GM11168 (cell line): ENCODE data around the gene MTMR12.

Experiments used
- in situ Hi-C: fragments of 300-500 bp; cut with MboI; formaldehyde crosslinking; loops from one replicate; pipeline ENCODE4 v1.12.0; 2022; ENCODE audit warnings: low sequenced_read_pairs; ENCODE audit not compliant: unreplicated experiment

MTMR12 gene

DNA sequence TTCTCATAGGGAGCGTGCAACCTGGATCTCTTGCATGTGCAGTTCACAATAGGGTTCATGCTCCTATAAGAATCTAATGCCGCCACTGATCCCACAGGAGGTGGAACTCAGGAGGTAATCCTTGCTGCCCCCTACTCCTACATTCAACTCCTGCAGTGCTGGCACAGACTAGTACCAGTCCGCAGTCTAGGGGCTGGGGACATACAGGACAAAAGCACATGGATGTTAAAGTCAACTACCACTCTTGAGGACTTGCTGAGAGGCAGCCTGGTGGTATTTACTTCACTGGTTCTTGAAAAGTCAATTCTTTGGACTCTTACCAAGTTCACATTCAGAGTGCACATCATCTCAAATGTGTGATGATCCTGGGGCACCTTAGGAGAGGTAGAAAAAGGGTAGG is 33.0 kb downstream of the MTMR12 start:
- in situ Hi-C loops: no loop called here

DNA sequence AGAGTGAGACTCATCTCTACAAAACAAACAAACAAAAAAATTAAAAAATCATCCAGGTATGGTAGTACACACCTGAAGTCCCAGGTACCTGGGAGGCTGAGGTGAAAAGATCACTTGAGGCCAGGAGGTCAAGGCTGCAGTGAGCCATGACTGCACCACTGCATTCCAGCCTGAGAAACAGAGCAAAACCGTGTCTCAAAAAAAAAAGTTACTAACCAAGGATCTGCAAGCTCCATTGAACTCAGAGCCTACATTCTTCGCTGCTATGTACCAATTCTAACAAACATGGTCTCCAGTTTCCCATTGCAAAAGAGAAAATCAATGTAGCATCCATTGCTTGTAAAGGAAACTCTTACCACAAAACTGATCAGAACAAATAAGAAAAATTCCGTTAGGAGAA is 33.5 kb downstream of the MTMR12 start:
- in situ Hi-C loops: no loop called here

DNA sequence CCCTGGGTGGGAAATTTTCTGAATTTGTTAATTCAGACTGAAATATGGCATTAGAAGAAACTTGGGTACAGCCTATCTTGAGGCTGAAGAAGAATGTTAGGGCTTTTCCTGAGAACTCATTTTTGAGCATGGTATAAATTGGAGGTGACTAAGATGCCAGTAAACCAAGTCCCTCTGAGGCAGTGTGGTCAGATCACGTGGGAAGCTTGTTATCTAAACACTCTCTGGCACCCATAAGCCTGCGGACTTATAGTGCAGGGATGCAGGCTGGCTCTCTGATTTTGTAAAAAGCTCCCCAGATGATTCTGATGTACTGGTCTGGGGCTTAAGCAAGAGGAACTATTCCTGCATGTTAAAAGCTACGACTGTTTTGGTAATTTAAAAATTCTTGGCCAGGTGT is 34.3 kb downstream of the MTMR12 start:
- in situ Hi-C loops: no loop called here

DNA sequence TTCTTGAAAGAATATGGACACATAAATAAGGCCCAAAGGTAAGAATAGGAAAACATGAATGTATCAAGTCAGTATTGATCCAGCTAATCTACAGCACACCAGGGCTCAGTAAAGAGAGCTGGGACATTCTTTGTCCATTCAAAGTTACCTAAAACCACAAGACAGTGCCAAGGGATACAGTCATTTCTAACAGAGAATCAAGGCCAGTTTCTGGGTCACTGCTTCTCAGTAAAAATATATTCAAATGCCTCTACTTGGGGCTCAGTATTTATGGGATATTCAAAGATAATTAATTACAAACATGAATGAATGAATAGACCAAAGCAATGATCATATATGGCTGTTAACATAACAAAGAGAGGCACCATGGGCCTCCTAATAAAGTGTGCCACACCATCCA is 34.9 kb downstream of the MTMR12 start:
- in situ Hi-C loops: no loop called here

DNA sequence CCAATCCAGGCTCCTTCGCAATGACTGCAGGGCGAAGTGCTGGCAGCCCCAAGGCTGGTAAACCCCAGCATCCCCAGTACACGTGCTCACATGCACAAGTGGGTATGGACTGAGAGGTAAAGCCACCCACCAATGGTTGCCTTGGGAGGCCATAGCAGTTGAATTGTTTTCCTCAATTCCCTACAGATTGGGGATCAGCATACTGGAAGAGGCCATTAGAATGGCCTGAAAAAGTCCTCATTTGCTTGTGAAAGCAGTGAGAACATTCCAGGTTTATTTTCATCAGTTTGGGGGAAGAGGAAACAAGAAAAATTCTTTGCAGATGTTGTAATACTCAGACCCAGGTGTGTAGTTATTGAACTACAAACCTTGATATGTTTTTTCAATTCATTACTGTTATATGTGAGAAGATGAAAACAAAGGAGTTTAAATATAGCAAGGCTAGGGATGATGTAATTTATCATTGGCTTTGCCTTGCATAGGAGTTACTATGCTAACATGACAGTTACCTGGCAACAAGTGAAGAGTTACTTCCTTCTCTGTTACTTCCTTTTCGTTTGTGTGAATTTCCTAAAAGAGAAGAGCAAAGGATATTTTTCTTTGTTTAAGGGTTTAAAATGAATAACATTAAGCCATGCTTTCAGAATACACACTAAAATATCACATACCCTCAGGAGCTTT is 36.4 kb downstream of the MTMR12 start:
- in situ Hi-C loops: no loop called here

DNA sequence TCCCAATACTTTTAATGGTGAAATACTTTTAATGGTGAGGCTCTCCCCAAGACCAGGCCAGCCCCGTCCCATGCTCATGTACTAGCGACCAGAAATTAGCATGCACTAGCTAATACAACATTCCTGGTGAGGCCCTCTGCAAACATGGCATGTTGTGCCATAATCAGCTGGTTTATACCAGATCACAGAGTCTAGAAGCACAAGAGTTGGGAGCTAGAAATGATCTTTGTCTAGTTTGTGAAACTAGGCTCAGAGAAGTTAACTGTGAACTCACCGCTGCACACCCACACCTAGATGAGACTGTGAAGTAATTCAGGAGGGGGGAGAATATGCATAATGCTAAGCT is 37.4 kb downstream of the MTMR12 start:
- in situ Hi-C loops: no loop called here

DNA sequence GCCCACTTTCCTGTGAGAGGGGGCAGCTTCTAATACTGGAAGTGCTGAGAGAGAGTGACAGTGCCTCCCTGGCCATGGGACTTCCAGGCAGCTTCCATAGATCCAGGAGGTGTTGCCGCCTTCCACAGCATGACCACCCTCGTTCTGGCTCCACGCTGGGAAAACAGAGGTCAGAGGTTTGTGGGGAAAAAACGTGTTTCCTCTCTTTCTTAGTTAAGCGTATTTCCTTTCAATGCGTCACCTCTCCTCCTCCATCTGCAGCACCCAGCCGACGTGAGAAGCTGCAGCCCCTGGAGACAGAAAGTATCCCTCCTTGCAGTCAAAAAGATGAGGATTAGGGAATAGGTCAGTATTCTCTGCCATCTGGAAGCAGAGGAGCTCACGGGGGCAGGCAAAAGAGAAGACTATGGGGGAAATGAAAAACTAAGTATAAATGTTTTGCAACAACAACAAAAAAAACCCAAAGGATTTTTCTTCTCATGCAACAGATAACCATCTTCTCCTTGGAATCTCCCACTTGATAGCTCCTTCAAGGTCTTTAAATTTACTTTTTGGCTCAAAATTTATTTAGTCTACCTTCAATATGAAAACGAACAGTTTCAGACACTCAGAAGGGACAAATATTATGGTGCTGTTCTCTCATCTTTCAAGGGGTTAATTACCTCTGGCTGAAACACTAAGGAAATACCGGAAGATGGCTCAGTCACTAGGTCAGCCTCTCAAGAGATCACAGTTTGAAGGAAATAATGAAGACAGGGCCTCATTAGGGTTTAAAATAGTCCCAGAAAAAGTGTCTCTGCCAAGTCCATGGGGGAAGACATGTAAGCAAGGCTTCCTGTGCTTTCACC is 38.0 kb downstream of the MTMR12 start:
- in situ Hi-C loops: no loop called here

DNA sequence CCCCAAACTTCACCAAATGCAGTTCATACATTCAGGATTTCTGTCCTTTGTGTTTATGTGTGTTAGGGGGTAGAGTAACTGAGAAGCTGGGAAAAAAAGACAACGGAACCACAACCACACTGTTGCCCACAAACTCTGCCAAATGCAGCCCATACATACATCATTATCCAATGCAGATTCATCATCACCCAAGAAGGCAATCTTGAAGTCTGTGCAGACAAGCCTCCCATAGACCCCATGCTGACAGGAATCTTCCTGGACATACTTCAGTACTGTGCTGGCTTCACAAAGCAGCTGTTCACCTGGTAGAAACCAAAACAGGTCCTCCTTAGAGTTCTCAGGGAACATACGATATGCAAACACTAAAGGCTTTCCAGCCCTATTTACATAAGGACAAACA is 38.9 kb downstream of the MTMR12 start:
- in situ Hi-C loops: no loop called here

DNA sequence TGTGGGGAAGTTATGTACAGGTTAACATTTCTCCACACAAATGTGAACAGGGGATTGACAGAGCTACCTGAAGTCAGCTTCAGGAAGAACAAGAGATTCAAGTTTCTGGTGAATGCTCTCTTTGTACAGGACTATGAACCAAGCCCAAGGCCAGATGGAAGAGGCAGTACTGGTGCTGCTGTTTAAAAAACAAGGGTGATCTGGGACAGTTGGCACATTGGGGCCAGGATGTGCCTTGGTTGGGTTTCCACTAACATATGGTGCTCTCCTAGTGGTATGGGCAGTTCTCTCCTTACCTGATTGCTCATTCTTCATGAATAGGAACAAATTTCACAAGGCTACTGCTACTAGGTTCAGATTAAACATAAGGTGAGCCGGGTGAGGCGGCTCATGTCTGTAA is 40.0 kb downstream of the MTMR12 start:
- in situ Hi-C loops: no loop called here

DNA sequence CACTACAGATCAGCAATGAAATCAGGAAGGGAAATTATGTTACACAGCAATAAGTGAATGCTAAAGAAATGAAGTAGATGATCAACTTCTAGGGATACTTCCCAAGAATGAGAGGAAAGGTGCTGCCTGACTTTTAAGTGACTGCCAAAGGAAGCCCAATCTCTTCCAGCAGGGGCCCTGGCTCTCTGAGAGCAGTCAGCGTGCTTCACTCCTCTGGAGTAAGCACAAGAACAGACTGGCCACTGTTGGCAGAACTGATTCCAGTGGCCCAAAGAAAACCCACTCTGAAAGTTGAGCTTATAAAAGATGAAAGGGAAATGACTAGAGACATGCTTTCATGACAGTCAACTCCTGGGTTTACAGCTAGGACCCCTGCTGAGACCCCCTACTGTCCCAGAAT is 41.8 kb downstream of the MTMR12 start:
- in situ Hi-C loops: no loop called here

DNA sequence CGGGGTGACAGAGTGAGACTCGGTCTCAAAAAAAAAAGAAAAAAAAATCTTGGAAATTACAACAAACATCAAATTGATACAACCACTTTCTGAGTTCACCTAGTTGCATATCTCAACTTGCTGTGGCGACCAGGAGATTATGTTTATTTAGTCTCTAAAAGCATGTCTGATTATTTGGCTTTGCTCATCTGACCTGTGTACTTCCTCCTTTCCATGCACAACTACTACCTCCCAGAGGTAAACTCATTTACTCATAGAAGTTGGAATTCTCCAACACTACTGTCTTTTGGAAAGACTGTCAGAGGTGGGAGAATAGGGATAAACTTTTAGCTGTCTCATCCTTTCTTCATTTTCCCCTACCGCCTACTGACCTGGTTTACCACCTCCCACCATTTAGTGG is 42.6 kb downstream of the MTMR12 start:
- in situ Hi-C loops: no loop called here

DNA sequence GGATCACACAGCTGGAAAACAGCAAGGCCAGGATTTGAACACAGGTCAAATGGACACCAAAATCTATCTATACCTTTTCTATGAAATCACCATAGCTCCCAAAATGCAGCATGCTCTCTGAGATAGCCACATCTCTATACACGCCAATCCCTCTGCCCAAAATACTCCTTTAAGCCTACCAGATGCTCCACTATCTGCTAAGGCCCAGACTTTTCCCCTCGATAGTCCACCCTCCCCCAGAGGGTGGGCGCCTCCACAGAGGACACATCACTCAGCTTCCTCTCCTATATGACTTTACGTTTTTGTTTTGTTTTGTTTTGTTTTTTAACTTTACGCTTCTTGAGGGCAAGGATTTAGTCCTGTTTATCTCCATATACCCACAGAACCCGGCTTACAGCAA is 46.8 kb downstream of the MTMR12 start:
- in situ Hi-C loops: no loop called here

DNA sequence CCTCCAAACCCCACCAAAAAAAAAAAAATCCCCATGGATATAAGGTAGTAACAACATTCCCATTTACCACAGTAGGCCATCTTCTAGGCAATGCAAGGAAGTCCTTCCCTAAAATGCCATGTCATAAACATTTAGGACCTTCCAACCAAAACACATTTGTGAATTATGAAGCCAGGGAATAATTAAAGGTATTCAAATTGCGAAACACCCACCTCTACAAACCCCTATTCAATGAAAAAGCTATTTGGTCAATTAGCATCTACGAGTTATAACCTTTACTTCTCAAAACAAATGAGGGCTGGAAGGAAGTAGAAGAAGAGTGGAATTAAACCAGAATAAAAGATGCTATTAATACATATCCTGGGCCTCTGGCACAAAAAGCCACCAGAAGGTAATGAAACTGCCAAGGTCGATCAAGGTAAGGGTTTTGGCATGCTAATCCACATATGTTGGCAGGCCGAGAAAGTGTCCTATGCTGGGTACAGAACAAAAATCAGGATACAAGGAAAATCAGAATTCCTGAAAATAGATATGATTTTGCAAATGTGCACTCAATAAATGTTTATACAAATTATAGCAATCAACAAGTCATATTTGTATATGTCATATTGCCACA is 47.7 kb downstream of the MTMR12 start:
- in situ Hi-C loops: no loop called here

DNA sequence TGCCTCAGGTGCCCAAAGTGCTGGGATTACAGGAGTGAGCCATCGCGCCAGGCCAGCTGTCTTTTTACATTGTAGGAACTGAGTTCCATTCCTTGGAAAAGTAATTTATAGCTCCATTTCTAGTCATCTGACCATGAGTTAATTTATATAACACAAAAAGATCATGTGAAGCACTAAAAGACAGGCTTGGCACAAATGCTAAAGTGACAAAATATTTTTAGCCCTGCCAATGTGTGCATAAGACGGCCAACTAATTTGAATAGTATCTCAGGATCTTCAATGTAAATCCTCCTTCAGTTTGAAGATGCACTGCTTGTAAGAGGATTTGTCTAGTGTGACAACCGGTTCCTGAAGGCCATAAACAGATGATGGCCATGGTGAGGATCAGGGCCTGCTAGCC is 49.1 kb downstream of the MTMR12 start:
- in situ Hi-C loops: no loop called here

DNA sequence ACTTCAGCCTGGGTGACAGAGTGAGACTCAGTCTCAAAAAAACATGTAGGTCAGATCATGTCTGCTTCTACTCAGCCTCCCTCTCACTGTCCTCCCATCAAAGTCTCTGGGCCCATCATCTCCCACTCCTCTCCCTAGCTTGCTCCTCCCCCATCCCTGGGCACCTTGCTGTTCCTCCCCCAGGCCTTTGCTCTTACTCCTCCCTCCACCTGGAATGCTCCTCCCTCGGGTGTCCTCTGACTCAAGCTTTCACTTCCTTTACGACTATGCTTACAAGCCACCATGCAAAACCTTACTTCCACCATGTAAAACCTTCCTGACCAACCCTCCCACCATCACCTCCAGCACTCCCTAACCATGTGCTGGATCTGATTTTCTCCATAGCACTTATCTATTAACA is 51.5 kb downstream of the MTMR12 start:
- in situ Hi-C loops: no loop called here

DNA sequence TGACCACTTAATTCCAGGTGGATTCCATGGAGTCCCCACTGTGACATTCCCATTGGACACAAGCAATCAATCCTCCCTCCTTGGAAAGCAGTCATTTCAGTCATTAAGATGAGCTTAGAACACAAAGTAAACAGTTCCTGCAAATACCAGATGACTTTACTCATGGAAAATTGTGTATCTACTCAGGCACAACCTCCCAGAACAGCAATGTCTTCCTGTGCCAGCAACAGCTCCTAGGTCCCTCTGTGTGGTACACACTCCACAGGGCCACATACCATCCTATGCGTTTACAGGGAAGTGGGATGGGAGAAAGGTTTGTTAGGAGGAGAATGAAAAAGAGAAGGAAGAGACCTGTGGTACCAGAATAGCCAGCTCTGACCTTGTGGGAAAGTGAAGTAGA is 53.7 kb downstream of the MTMR12 start:
- in situ Hi-C loops: no loop called here

DNA sequence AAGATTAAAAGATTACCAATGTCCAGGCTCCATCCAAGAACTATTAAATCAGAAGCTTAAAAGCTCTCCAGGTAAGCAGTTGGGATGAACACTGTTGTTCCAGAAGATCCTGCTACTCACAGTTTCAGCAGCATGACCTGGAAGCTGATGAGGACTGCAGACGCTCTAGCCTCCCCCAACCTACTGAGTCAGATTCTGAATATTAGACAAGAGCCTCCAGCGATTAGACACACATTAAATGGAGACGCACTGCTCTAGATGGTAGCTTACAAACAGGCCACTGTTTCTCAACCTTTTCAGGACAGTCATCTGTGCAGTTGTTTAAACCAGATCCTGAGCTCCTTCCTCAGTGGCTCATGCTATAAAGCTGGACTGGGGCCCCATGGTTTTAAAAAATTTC is 54.3 kb downstream of the MTMR12 start:
- in situ Hi-C loops: no loop called here

DNA sequence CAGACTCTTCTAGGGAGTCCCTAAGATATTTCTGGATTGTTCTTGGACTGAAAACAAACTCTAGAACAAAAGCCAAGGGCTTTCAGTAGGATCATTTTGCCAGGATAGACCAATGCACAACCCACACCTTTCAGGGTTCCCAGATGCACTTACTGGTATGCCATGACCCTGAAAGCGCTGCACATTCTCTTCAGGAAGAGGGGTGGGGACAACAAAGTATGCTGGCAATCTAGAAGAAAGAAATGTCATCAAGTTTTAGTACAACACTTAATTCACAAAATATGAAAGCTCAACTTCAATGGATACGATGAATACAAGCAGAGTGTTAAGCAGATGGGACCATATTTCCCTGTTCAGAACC is 57.2 kb downstream of the MTMR12 start:
- in situ Hi-C loops: no loop called here

DNA sequence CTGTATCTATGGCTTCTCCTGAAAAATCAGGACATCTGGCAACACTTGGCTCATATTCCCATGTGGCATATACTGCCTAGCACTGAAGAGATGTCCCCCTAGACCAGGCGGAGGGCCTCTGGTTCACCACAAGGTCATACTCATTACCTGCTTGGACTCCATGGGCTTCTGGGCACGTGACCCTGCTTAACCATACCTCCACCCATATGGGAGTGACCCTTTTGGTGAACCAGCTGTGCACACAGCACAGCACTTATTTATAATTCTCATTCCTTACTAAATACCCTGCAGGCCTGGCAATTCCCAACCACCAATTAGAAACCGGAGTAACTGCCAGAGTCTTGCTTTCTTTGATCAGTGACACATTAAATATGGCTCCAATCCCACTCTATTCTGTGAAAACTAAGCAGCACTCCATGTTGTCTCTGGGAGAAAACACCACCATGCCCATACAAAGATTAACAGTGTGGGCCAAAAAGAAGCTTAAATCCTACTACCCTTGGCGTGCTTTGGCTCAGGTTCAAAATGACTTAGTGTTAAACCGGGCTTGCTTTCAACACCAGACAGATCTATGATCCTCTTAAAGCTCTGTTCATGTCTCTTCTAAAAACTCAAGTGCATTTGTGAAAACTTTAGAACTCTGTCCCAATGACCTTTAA is 57.7 kb downstream of the MTMR12 start:
- in situ Hi-C loops: no loop called here

DNA sequence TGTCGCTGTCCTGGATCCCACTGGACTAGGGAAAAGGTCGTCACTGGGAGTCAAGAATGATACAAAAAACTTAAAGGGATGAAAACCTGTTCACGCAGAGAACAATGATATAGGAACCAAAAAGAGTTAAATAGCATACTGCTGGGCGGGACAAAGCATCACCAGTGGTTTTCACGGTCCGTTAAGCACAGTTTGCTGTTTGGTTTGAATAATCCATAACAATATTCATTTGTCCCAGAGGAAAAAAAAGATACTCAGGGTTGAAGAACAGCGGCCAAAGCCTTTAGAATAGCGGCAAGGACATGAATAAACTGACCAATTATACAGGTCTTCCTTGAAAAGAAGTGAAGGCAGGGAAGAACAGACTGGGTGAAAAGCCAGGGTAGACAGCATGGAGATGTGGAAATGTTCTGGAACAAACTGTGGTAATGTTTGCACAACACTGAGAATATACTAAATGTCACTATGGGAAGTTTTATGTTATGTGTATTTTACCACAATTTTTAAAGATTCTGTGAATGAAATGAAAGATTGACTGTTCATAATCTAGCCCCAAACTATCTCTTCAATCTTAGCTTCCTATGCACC is 60.8 kb downstream of the MTMR12 start:
- in situ Hi-C loops: no loop called here

DNA sequence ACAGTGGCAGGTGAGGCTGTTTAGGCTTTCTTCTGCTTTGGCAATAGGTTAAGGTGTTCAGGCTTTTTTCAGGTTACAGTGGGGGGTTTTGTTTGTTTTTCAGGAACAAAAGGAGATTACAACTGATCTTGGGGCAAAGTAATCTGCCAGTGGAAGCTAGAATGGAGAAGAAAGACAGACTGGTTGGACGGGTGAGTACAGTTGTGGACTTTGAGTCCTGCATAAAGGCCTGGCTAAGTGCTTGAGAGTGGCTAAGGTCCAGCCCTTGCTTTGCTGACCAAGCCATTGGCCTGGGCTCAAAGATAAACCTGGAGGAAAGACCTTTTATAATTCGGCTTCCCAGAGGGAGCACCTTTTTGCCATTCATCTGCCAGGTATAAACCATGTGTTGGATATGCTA is 63.1 kb downstream of the MTMR12 start:
- in situ Hi-C loops: no loop called here
